ENCODE measurements around the gene TMEM242. TPM values are rescaled to one million over a fixed set of nuclear protein-coding genes. Genes with fewer than 3 reads are reported as not detected.

The TMEM242 gene
- polyA plus RNA-seq, 2 of the 4 experiments (the other 2 are of a cell fraction), result 5.3 to 7.4 TPM

- POLR2A ChIA-PET, result no interaction called here
These were observed 38.4 kb downstream of the TMEM242 start for GRCh38 chr6:157284738-157285421.

DNA sequence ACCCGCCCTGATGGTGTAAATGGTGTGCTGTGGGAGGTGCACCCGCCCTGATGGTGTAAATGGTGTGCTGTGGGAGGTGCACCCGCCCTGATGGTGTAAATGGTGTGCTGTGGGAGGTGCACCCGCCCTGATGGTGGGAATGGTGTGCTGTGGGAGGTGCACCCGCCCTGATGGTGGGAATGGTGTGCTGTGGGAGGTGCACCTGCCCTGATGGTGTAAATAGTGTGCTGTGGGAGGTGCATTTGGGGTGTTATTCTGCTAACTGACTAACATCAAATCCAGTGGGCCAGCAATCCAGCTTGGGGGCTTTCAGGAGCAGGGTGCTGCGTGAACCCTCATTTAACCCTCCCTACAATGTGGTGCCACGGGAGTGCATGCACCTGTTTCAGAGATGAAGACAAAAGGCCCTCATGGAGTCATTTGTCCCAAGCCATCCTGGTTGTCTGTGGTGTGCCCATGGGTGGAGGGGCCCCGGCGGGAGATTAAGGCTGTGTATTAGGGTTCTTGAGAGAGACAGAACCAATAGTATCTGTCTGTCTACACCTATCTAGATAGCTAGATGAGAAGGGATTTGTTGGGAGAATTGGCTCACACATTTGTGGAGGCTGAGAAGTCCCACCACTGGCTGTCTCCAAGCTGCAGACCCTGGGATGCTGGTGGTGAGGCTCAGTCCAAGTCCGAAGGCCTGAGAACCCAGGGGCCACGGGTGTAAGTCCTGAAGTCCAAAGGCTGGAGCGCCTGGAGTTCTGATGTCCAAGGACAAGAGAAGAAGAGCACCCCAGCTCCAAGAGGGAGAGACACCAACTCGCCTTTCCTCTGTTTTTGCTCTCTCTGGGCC, 39.2 kb downstream of the TMEM242 start:
- Histone ChIP-seq H3K4me2 (no peak overlapping the region), H3K4me1 (no peaks in the 10 kb centered on the region), H3K9me3 (no peaks in the 10 kb centered on the region), H3K27ac (no peak overlapping the region), H3K4me3 (no peak overlapping the region)
- WGBS (ENCODE audit: missing lambda C conversion rate), result 81% methylated on average over 8 of the region's 13 CpGs
- ChIA-PET POLR2A (no interaction called here), CTCF (interaction anchor here (4.0 kb wide), 1 partner anchor 10 kb away, joined by 18 read pairs; no protein-coding TSS in a partner anchor)
- no peak for FAIRE-seq
- no peak for DNase-seq (ENCODE audit: low read depth in 1 of 2, low spot score in 1 of 2)
- no peak for ATAC-seq
- TF ChIP-seq CBX2 (IDR thresholded peaks at IDR 0.05; ENCODE audit: borderline replicate concordance, low read depth) (no peak), EP300 (IDR thresholded peaks at IDR 0.05) (no peak), FOSB (CRISPR knock-in tag; IDR thresholded peaks at IDR 0.05) (no peak), POLR2A (IDR thresholded peaks at IDR 0.05; ENCODE audit: low read length) (no peak), FOSL2 (IDR thresholded peaks at IDR 0.05) (no peak), FOSL2 (CRISPR knock-in tag; IDR thresholded peaks at IDR 0.05) (no peak), MAZ (IDR thresholded peaks at IDR 0.05; ENCODE audit: borderline replicate concordance, low read depth, low read length) (no peak), REST (IDR thresholded peaks at IDR 0.05) (no peak), TFCP2L1 (CRISPR knock-in tag; IDR thresholded peaks at IDR 0.05) (no peak), PBX3 (IDR thresholded peaks at IDR 0.05) (no peak)
- TF ChIP-seq, protein P1, sequence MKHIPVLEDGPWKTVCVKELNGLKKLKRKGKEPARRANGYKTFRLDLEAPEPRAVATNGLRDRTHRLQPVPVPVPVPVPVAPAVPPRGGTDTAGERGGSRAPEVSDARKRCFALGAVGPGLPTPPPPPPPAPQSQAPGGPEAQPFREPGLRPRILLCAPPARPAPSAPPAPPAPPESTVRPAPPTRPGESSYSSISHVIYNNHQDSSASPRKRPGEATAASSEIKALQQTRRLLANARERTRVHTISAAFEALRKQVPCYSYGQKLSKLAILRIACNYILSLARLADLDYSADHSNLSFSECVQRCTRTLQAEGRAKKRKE (CRISPR knock-in tag; IDR thresholded peaks at IDR 0.05; ENCODE audit: low read depth), result no peak
- TF ChIP-seq, protein P2, sequence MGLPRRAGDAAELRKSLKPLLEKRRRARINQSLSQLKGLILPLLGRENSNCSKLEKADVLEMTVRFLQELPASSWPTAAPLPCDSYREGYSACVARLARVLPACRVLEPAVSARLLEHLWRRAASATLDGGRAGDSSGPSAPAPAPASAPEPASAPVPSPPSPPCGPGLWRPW (IDR thresholded peaks at IDR 0.05), result no peak

More at GRCh38 chr6:157284738-157285421, 38.4 kb downstream of the TMEM242 start:
- DNase-seq (ENCODE audit: low read depth in 1 of 2, low spot score in 1 of 2), result no peak
- ATAC-seq, result no peak
- CTCF ChIA-PET, result interaction anchor here (4.0 kb wide), 1 partner anchor 10 kb away, joined by 18 read pairs; no protein-coding TSS in a partner anchor
- Histone ChIP-seq H3K4me2 (no peak overlapping the region), H3K27ac (no peak overlapping the region), H3K9me3 (no peaks in the 10 kb centered on the region), H3K4me3 (no peak overlapping the region), H3K4me1 (no peaks in the 10 kb centered on the region)
- TF ChIP-seq CHD2 (IDR thresholded peaks at IDR 0.05; ENCODE audit: low read length, partially characterized antibody) (no peak), CBX8 (IDR thresholded peaks at IDR 0.05) (no peak), RAD21 (conservative IDR thresholded peaks at IDR 0.05 in 1 of 2, IDR thresholded peaks at IDR 0.05 in 1 of 2) (no peak), ZSCAN20 (CRISPR knock-in tag; IDR thresholded peaks at IDR 0.05) (no peak), PBX3 (IDR thresholded peaks at IDR 0.05) (no peak), HOXB13 (CRISPR knock-in tag; IDR thresholded peaks at IDR 0.05; ENCODE audit: low read depth) (no peak), GATA3 (IDR thresholded peaks at IDR 0.05; ENCODE audit: borderline replicate concordance) (no peak), REST (IDR thresholded peaks at IDR 0.05) (no peak)
- TF ChIP-seq, protein P3, sequence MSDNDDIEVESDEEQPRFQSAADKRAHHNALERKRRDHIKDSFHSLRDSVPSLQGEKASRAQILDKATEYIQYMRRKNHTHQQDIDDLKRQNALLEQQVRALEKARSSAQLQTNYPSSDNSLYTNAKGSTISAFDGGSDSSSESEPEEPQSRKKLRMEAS (IDR thresholded peaks at IDR 0.05), result no peak
- 82% methylated on average over 14 of the region's 14 CpGs for WGBS (ENCODE audit: missing lambda C conversion rate)
- FAIRE-seq, result no peak

All from A549 (cell line).